ENCODE measurements around the gene ZSWIM6.

The ZSWIM6 gene

DNA sequence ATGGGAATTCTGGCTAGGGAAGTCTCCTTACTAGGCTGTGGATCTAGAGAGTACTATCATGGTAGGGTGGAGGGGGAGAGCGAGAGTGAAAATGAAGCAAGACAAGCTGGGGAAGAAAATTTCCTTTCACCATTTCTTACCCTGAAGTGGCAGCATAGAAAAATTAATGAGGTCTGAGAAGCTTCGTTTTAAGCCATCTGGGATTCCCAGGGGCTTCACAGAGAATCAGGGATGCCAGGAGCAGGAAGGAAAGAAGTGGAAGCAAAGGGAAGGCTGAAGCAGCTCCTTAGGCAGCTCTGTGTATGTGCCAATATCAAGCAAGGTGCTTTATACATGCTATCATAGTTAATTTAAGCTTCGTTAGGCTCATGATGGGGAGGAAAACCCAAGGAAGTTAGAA is 169.9 kb downstream of the ZSWIM6 start:
- no peaks in the 10 kb centered on the region for H3K79me2 ChIP-seq (ENCODE audit: insufficient read depth, low read length)
- H2AFZ ChIP-seq (ENCODE audit: low read depth, low read length, severe bottlenecking) = no peak overlapping the region
- no peaks in the 10 kb centered on the region for H3K36me3 ChIP-seq (ENCODE audit: low read length)
- no peaks in the 10 kb centered on the region for H3K9me3 ChIP-seq (ENCODE audit: insufficient read depth, low read length)
- TF ChIP-seq, protein P1, sequence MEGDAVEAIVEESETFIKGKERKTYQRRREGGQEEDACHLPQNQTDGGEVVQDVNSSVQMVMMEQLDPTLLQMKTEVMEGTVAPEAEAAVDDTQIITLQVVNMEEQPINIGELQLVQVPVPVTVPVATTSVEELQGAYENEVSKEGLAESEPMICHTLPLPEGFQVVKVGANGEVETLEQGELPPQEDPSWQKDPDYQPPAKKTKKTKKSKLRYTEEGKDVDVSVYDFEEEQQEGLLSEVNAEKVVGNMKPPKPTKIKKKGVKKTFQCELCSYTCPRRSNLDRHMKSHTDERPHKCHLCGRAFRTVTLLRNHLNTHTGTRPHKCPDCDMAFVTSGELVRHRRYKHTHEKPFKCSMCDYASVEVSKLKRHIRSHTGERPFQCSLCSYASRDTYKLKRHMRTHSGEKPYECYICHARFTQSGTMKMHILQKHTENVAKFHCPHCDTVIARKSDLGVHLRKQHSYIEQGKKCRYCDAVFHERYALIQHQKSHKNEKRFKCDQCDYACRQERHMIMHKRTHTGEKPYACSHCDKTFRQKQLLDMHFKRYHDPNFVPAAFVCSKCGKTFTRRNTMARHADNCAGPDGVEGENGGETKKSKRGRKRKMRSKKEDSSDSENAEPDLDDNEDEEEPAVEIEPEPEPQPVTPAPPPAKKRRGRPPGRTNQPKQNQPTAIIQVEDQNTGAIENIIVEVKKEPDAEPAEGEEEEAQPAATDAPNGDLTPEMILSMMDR (IDR thresholded peaks at IDR 0.05; ENCODE audit: insufficient read depth, low read length, poor library complexity, severe bottlenecking) = no peak
- TF ChIP-seq EZH2phosphoT487 (conservative IDR thresholded peaks at IDR 0.05; ENCODE audit: low read length) = no peak
- H3K27me3 ChIP-seq (ENCODE audit: low read length) = no peaks in the 10 kb centered on the region
- no peak overlapping the region for H3K4me2 ChIP-seq (ENCODE audit: low read depth, low read length, poor library complexity, severe bottlenecking)
- H4K20me1 ChIP-seq (ENCODE audit: low read depth, low read length) = no peaks in the 10 kb centered on the region
- H3F3A ChIP-seq (ENCODE audit: insufficient read depth) = no peaks in the 10 kb centered on the region
- no peak overlapping the region for H3K9ac ChIP-seq (ENCODE audit: low read length)
- no peaks in the 10 kb centered on the region for H3K9me2 ChIP-seq (replicated peaks; ENCODE audit: insufficient read depth, low read length)
- no peak overlapping the region for H3K4me3 ChIP-seq (ENCODE audit: insufficient read depth, low read length, poor library complexity, severe bottlenecking)
- H3K27ac ChIP-seq (ENCODE audit: low read depth, low read length) = no peak overlapping the region

DNA sequence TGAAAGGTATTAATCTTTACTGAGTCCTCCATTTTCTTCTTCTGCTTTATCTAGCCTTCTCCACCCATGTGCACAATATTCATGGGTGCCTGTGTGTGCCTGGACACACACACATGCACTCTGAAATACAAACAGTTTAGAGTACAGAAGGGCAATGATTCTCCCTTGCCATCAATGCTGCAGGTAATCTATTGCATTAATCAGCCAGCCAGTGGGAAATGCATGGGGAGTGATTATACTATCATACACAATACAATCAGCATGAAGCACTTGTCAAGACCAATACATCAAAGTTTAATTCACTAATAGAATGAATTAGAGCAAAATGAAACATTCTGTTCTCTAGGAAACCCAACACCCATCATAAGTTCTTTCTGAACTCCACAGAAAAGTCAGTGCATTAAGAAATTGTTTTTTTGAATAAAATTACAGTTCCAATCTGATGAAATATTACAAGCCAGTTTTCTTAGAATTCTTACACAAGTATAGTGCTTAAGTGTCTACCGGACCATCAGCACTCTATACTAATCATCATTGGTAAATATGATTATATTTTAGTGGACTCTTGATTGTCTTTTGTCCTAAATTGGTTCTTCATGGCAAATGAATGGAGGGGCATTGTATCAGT is 172.2 kb downstream of the ZSWIM6 start:
- Histone ChIP-seq H3K36me3 (ENCODE audit: low read length) (no peaks in the 10 kb centered on the region), H3K27me3 (ENCODE audit: low read length) (no peaks in the 10 kb centered on the region), H2AFZ (ENCODE audit: low read depth, low read length, severe bottlenecking) (no peak overlapping the region), H3F3A (ENCODE audit: insufficient read depth) (no peaks in the 10 kb centered on the region), H4K20me1 (ENCODE audit: low read depth, low read length) (no peaks in the 10 kb centered on the region), H3K9me3 (ENCODE audit: insufficient read depth, low read length) (no peaks in the 10 kb centered on the region), H3K9me2 (replicated peaks; ENCODE audit: insufficient read depth, low read length) (no peaks in the 10 kb centered on the region), H3K27ac (ENCODE audit: low read depth, low read length) (no peak overlapping the region), H3K9ac (ENCODE audit: low read length) (no peak overlapping the region), H3K4me2 (ENCODE audit: low read depth, low read length, poor library complexity, severe bottlenecking) (no peak overlapping the region), H3K79me2 (ENCODE audit: insufficient read depth, low read length) (no peaks in the 10 kb centered on the region), H3K4me3 (ENCODE audit: insufficient read depth, low read length, poor library complexity, severe bottlenecking) (no peak overlapping the region)
- TF ChIP-seq, protein P1 (IDR thresholded peaks at IDR 0.05; ENCODE audit: insufficient read depth, low read length, poor library complexity, severe bottlenecking) = no peak
- no peak for TF ChIP-seq EZH2phosphoT487 (conservative IDR thresholded peaks at IDR 0.05; ENCODE audit: low read length)

DNA sequence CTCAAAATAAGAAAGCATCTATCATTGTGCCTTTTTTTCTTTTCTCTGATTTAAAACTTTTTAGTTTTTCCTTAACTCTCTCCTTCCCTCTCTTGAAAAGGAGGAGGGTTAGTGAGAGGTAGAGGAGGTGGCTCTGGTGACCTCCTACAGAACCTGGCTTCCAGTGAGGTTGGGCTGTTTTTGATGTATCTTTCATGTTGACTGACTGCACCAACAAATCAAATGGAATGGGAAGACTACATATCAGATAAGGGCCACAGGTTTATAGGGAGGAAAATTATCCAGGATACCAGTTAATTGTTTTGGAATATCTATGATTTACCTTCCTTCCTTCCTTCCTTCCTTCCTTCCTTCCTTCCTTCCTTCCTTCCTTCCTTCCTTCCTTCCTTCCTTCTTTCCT is 173.2 kb downstream of the ZSWIM6 start:
- H3K9ac ChIP-seq (ENCODE audit: low read length) = no peak overlapping the region
- H3K4me3 ChIP-seq (ENCODE audit: insufficient read depth, low read length, poor library complexity, severe bottlenecking) = no peak overlapping the region
- H3K27ac ChIP-seq (ENCODE audit: low read depth, low read length) = no peak overlapping the region
- no peaks in the 10 kb centered on the region for H3K9me3 ChIP-seq (ENCODE audit: insufficient read depth, low read length)
- no peaks in the 10 kb centered on the region for H3K79me2 ChIP-seq (ENCODE audit: insufficient read depth, low read length)
- H2AFZ ChIP-seq (ENCODE audit: low read depth, low read length, severe bottlenecking) = no peak overlapping the region
- no peaks in the 10 kb centered on the region for H4K20me1 ChIP-seq (ENCODE audit: low read depth, low read length)
- no peaks in the 10 kb centered on the region for H3K36me3 ChIP-seq (ENCODE audit: low read length)
- no peaks in the 10 kb centered on the region for H3K9me2 ChIP-seq (replicated peaks; ENCODE audit: insufficient read depth, low read length)
- H3F3A ChIP-seq (ENCODE audit: insufficient read depth) = no peaks in the 10 kb centered on the region
- no peak overlapping the region for H3K4me2 ChIP-seq (ENCODE audit: low read depth, low read length, poor library complexity, severe bottlenecking)
- no peaks in the 10 kb centered on the region for H3K27me3 ChIP-seq (ENCODE audit: low read length)
- TF ChIP-seq, protein P1 (IDR thresholded peaks at IDR 0.05; ENCODE audit: insufficient read depth, low read length, poor library complexity, severe bottlenecking) = no peak
- no peak for TF ChIP-seq EZH2phosphoT487 (conservative IDR thresholded peaks at IDR 0.05; ENCODE audit: low read length)
